ENCODE results near the gene STRIT1. TPM values are rescaled to one million over a fixed set of nuclear protein-coding genes. Genes with fewer than 3 reads are reported as not detected.

Gene STRIT1
- total and polyA plus RNA-seq, 7 donors, result 2.4 TPM; not detected in 6

DNA sequence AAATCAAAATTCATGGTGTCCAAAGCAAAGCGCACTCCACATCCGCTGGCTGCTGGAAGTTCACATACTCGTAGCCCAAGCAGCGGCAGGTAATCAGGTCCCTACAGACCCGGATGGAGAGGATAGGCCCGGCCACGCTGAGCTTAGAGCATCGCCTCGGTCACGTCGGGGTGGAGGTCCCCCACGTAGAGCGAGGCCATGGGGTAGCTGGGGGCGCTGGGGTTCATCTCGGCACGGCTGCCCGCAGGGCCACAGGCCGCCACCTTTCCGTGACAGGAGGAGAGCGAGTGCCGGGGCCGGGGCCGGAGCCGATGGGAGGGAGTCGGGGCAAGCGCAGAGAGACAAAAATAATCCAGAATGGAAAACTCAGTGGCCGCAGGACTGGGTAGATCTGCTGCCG lies 16.1 kb upstream of the STRIT1 start:
- intact Hi-C loops (cut with DNase I), result no loop called here
- H3K4me1 ChIP-seq, result peaks cover 0 to 13% (median 6%) of the 10 kb centered on the region in 4 donors
- no peak overlapping the region for H3K4me3 ChIP-seq
- no peaks in the 10 kb centered on the region for H3K36me3 ChIP-seq
- H3K9me3 ChIP-seq, result no peaks in the 10 kb centered on the region
- TF ChIP-seq POLR2A (IDR thresholded peaks at IDR 0.05), result no peak
- no peak for TF ChIP-seq EP300 (IDR thresholded peaks at IDR 0.05)
- no peak overlapping the region for H3K27ac ChIP-seq
- H3K27me3 ChIP-seq, result no peaks in the 10 kb centered on the region
- 94 to 97% methylated on average over 28 of the region's 28 CpGs for WGBS, 2 donors
- DNase-seq, result no peak

DNA sequence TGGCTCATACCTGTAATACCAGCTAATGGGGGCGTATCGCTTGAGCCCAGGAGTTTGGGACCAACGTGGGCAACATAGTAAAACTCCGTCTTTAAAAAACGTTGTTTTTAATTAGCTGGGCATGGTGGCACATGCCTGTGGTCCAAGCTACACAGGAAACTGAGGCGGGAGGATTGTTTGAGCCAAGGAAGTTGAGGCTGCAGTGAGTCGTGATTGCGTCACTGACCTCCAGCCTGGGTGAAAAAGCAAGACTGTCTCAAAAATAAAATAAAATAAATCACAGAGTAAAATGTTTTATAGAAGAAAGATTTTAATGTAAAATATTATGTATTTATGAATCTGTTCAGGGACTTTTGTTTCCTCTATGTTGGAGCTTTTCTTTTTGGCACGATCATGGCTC lies 15.3 kb upstream of the STRIT1 start:
- H3K9me3 ChIP-seq, result no peaks in the 10 kb centered on the region
- peaks cover 0 to 12% (median 4%) of the 10 kb centered on the region in 4 donors for H3K4me1 ChIP-seq
- H3K4me3 ChIP-seq, result no peak overlapping the region
- 87 to 91% methylated on average over 9 of the region's 9 CpGs for WGBS, 2 donors
- DNase-seq, result no peak
- H3K27me3 ChIP-seq, result no peaks in the 10 kb centered on the region
- intact Hi-C loops (cut with DNase I), result no loop called here
- H3K36me3 ChIP-seq, result no peaks in the 10 kb centered on the region
- H3K27ac ChIP-seq, result no peak overlapping the region
- TF ChIP-seq POLR2A (IDR thresholded peaks at IDR 0.05) (no peak), EP300 (IDR thresholded peaks at IDR 0.05) (no peak), POLR2AphosphoS5 (IDR thresholded peaks at IDR 0.05) (no peak)
- TF ChIP-seq, protein P1, sequence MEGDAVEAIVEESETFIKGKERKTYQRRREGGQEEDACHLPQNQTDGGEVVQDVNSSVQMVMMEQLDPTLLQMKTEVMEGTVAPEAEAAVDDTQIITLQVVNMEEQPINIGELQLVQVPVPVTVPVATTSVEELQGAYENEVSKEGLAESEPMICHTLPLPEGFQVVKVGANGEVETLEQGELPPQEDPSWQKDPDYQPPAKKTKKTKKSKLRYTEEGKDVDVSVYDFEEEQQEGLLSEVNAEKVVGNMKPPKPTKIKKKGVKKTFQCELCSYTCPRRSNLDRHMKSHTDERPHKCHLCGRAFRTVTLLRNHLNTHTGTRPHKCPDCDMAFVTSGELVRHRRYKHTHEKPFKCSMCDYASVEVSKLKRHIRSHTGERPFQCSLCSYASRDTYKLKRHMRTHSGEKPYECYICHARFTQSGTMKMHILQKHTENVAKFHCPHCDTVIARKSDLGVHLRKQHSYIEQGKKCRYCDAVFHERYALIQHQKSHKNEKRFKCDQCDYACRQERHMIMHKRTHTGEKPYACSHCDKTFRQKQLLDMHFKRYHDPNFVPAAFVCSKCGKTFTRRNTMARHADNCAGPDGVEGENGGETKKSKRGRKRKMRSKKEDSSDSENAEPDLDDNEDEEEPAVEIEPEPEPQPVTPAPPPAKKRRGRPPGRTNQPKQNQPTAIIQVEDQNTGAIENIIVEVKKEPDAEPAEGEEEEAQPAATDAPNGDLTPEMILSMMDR (IDR thresholded peaks at IDR 0.05), result no peak

DNA sequence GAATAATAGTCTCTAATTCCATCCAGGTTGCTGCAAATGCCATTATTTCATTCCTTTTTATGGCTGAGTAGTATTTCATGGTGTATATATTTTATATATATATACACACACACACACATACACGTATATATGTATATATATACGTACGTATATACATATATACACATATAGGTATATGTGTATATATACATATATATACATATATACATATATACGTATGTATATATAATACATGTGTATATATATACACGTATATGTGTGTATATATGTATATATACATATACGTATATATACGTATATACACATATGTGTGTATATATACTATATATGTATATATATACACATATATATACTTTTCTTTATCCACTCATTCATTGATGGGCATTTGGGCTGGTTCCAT lies 13.7 kb upstream of the STRIT1 start:
- Histone ChIP-seq H3K4me1 (no peaks in the 10 kb centered on the region), H3K36me3 (no peaks in the 10 kb centered on the region), H3K9me3 (no peaks in the 10 kb centered on the region), H3K27ac (no peak overlapping the region), H3K27me3 (no peaks in the 10 kb centered on the region), H3K4me3 (no peak overlapping the region)
- WGBS, 2 donors, result 90 to 95% methylated on average over 7 of the region's 7 CpGs
- no peak for TF ChIP-seq POLR2AphosphoS5 (IDR thresholded peaks at IDR 0.05)
- no peak for TF ChIP-seq EP300 (IDR thresholded peaks at IDR 0.05)
- TF ChIP-seq POLR2A (IDR thresholded peaks at IDR 0.05), result no peak
- TF ChIP-seq, protein P1 (IDR thresholded peaks at IDR 0.05), result no peak
- DNase-seq, result no peak
- intact Hi-C loops (cut with DNase I), result no loop called here

DNA sequence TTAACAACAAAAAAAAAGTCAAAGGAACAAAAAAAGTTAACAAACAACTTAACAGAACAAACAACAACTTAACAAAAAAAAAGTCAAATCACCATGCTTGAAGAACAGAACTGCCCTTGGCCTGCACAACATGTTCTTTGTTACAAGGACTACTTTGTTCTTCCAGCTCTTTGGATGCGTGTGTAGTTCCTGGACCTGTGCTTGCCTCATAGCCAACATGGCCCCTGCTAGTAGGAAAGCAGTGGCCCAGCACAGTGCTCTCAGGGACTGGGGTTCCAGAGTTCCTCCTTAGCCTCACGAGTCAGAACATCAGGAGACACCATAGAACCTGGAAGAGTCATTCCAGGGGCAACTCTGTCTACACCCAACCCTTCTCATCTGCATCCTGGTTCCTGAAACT lies 10.9 kb upstream of the STRIT1 start:
- Histone ChIP-seq H3K4me3 (no peak overlapping the region), H3K9me3 (no peaks in the 10 kb centered on the region), H3K36me3 (no peaks in the 10 kb centered on the region), H3K4me1 (no peaks in the 10 kb centered on the region), H3K27ac (no peak overlapping the region), H3K27me3 (no peaks in the 10 kb centered on the region)
- DNase-seq, result no peak
- 86 to 87% methylated on average over 2 of the region's 2 CpGs for WGBS, 2 donors
- intact Hi-C loops (cut with DNase I), result no loop called here
- no peak for TF ChIP-seq EP300 (IDR thresholded peaks at IDR 0.05)
- TF ChIP-seq, protein P1 (IDR thresholded peaks at IDR 0.05), result no peak
- TF ChIP-seq POLR2AphosphoS5 (IDR thresholded peaks at IDR 0.05), result no peak
- TF ChIP-seq POLR2A (IDR thresholded peaks at IDR 0.05), result no peak

DNA sequence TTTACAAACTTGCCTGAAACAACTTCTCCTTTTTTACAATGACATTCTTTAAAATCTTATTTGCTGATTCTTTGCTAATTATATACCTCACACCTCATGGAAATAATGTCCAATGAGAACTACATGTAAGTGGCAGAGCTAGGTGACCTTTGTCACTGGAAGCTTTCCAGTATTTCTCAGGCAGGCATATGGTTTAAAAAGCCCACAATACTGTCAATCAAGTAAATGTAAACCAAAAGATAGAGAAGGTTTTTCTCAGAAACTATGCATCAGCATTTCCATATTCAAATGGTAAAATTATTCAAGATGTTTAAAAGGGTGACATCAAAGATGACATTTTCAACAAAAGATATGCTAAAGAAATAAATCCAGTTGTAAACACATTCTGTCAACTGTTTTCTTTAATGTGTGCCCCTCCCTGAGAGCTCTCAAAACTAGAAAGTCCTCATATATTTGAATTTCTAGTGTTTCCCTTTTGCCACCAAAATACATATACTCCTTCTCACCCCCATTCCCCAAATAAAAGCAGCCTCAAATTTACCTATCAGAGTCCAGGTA lies 10.1 kb upstream of the STRIT1 start:
- Histone ChIP-seq H3K27ac (no peak overlapping the region), H3K27me3 (no peaks in the 10 kb centered on the region), H3K4me3 (no peak overlapping the region), H3K4me1 (no peaks in the 10 kb centered on the region), H3K9me3 (no peaks in the 10 kb centered on the region), H3K36me3 (no peaks in the 10 kb centered on the region)
- intact Hi-C loops (cut with DNase I), result no loop called here
- DNase-seq, result no peak
- TF ChIP-seq POLR2AphosphoS5 (IDR thresholded peaks at IDR 0.05) (no peak), POLR2A (IDR thresholded peaks at IDR 0.05) (no peak), EP300 (IDR thresholded peaks at IDR 0.05) (no peak)
- TF ChIP-seq, protein P1 (IDR thresholded peaks at IDR 0.05), result no peak
